Gastroesophageal sphincter (tissue), 3 donors: Measurements from ENCODE around the gene ERBB4.

Source experiments
- CTCF ChIP-seq, 4 experiments: fragments of 200-600 bp in 2 of 4; fragments of 450-650 bp in 2 of 4; sonication (generic) in 1 of 4; IDR thresholded peaks; one replicate each; pipeline ENCODE4 v1.5.1; 2017 to 2019; ENCODE audit warnings: antibody characterized with exemption in 4 of 4, mild to moderate bottlenecking in 2 of 4, moderate library complexity in 2 of 4
- EP300 ChIP-seq: sonication (generic); formaldehyde crosslinking; IDR thresholded peaks from one replicate; pipeline ENCODE4 v1.6.1; 2017; ENCODE audit warnings: antibody characterized with exemption, mild to moderate bottlenecking
- POLR2AphosphoS5 ChIP-seq: sonication (generic); formaldehyde crosslinking; IDR thresholded peaks from one replicate; pipeline ENCODE4 v1.6.1; 2017; ENCODE audit warnings: antibody characterized with exemption

DNA sequence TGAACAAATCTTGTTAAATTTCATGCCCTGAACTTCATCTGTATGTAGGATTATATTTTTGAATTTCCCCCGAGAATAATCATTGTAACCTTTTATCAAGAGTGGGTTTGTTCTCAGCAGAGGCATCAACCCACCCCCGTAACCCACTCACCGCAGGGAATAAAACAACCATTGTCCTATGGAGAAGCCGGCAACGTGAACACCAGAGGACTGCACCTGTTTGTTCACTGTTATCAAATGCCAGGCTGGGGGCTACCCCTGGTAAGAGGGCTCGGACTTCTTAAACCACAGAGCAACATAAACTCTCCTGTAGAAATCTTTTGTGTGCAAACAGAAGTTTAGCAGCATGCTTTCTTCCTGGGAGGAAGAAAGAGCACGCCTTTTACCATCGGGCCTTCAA lies 610.4 kb downstream of the ERBB4 start:
- TF ChIP-seq EP300 (no peak), CTCF (IDR thresholded peaks at IDR 0.05) (no peak), POLR2AphosphoS5 (no peak)
